ENCODE measurements around the gene MYO7B. TPM values are rescaled to one million over a fixed set of nuclear protein-coding genes. Genes with fewer than 3 reads are reported as not detected.

MYO7B gene
- total and polyA plus RNA-seq, 8 donors = 0.61 to 2.4 (median 1.00) TPM

GRCh38 chr2:127661072-127661649 lies 125.7 kb downstream of the MYO7B start:
- DNase-seq (no peak), ATAC-seq (no peak)
- no peak for TF ChIP-seq CTCF (IDR thresholded peaks at IDR 0.05)
- H3K4me3 ChIP-seq = no peak overlapping the region
- intact Hi-C loops (cut with DNase I) = no loop called here
- H3K4me1 ChIP-seq = peaks cover 3 to 43% of the 10 kb centered on the region in 2 donors
- H3K27ac ChIP-seq = peak overlapping the region; percentile 56 to 70
- no peaks in the 10 kb centered on the region for H3K9me3 ChIP-seq
- peaks cover 0 to 22% of the 10 kb centered on the region in 2 donors for H3K36me3 ChIP-seq
- H3K27me3 ChIP-seq = peaks cover 3 to 33% of the 10 kb centered on the region in 2 donors

- Histone ChIP-seq H3K36me3 (peaks cover 0 to 15% of the 10 kb centered on the region in 2 donors), H3K9me3 (no peaks in the 10 kb centered on the region), H3K4me3 (no peak overlapping the region), H3K27ac (peak overlapping the region in 1 of 2 donors; percentile 70), H3K27me3 (peaks cover 3 to 41% of the 10 kb centered on the region in 2 donors), H3K4me1 (peaks cover 3 to 43% of the 10 kb centered on the region in 2 donors)
- ATAC-seq (peak; percentile 7), DNase-seq (peak in 2 of 4 donors; percentile 29 to 74)
- intact Hi-C loops (cut with DNase I) = no loop called here
- TF ChIP-seq CTCF (IDR thresholded peaks at IDR 0.05) = no peak
Observed at GRCh38 chr2:127661949-127662510, 126.5 kb downstream of the MYO7B start.

- H3K4me1 ChIP-seq = peaks cover 3 to 43% of the 10 kb centered on the region in 2 donors
- peak overlapping the region in 1 of 2 donors; percentile 27 for H3K4me3 ChIP-seq
- TF ChIP-seq CTCF (IDR thresholded peaks at IDR 0.05) = no peak
- ATAC-seq (no peak), DNase-seq (peak in 1 of 4 donors; percentile 69)
- intact Hi-C loops (cut with DNase I) = no loop called here
- H3K27me3 ChIP-seq = peaks cover 3 to 44% of the 10 kb centered on the region in 2 donors
- no peaks in the 10 kb centered on the region for H3K9me3 ChIP-seq
- peak overlapping the region; percentile 33 to 67 for H3K27ac ChIP-seq
- peaks cover 0 to 14% of the 10 kb centered on the region in 2 donors for H3K36me3 ChIP-seq
Observed at GRCh38 chr2:127662937-127663565, 127.6 kb downstream of the MYO7B start.

GRCh38 chr2:127663566-127664064 lies 128.1 kb downstream of the MYO7B start:
- Histone ChIP-seq H3K4me3 (peak overlapping the region in 1 of 2 donors; percentile 27), H3K9me3 (no peaks in the 10 kb centered on the region), H3K4me1 (peaks cover 3 to 40% of the 10 kb centered on the region in 2 donors), H3K36me3 (peaks cover 0 to 11% of the 10 kb centered on the region in 2 donors), H3K27ac (peak overlapping the region; percentile 33 to 67), H3K27me3 (peaks cover 3 to 44% of the 10 kb centered on the region in 2 donors)
- ATAC-seq (no peak), DNase-seq (peak in 1 of 4 donors; percentile 49)
- no peak for TF ChIP-seq CTCF (IDR thresholded peaks at IDR 0.05)
- intact Hi-C loops (cut with DNase I) = no loop called here
